Transverse colon (tissue), 4 donors: ENCODE data around the gene CHURC1. TPM values are rescaled to one million over a fixed set of nuclear protein-coding genes. Genes with fewer than 3 reads are reported as not detected.

ENCODE experiments used
- DNase-seq: peaks from one replicate; pipeline ENCODE4 v3.0.0-alpha.2; 2019
- H3K27ac ChIP-seq, 4 donors: fragments of 200-600 bp; sonication (generic); 2 replicates each; pipeline ENCODE4 v1.5.1; 2016 to 2018; ENCODE audit warnings: inconsistent platforms in 4 of 4
- H3K27me3 ChIP-seq: fragments of 200-600 bp; sonication (generic); 2 replicates; pipeline ENCODE4 v1.5.1; 2017; ENCODE audit warnings: inconsistent platforms
- H3K36me3 ChIP-seq, 4 donors: fragments of 200-600 bp; sonication (generic); 2 replicates each; pipeline ENCODE4 v1.5.1; 2017 to 2019; ENCODE audit warnings: inconsistent platforms in 4 of 4
- H3K4me1 ChIP-seq, 4 donors: fragments of 200-600 bp; sonication (generic); 2 replicates each; pipeline ENCODE4 v1.5.1; 2017 to 2020; ENCODE audit warnings: inconsistent platforms in 4 of 4
- H3K4me3 ChIP-seq, 4 donors: fragments of 200-600 bp; sonication (generic); 1 replicate in 1 of 4; 2 replicates in 3 of 4; pipeline versions ENCODE4 v1.5.1 to v1.6.1; 2017 to 2019; ENCODE audit warnings: inconsistent platforms in 4 of 4
- H3K9me3 ChIP-seq, 2 donors: fragments of 200-600 bp; sonication (generic); 2 replicates each; pipeline ENCODE4 v1.5.1; 2017 to 2019; ENCODE audit warnings: inconsistent platforms in 2 of 2
- EP300 ChIP-seq: sonication (generic); formaldehyde crosslinking; IDR thresholded peaks from one replicate; pipeline ENCODE4 v1.6.1; 2017; ENCODE audit warnings: antibody characterized with exemption, low read depth
- POLR2A ChIP-seq: fragments of 450-650 bp; IDR thresholded peaks from one replicate; pipeline ENCODE4 v1.6.1; 2016; ENCODE audit warnings: antibody characterized with exemption, mild to moderate bottlenecking, moderate library complexity
- POLR2AphosphoS5 ChIP-seq, 3 donors: sonication (generic); formaldehyde crosslinking; IDR thresholded peaks; one replicate each; pipeline ENCODE4 v1.6.1; 2016; ENCODE audit warnings: antibody characterized with exemption in 3 of 3
- WGBS, 2 donors: methylation state at CpG; one replicate each; pipeline ENCODE4 v1.1.5; 2018; ENCODE audit warnings: low coverage in 1 of 2; 5-methylcytosine and 5-hydroxymethylcytosine counted together
- in situ Hi-C, 4 donors: fragments of 200-750 bp; cut with MboI; loops; one replicate each; pipeline versions ENCODE4 v1.15.0 to v1.15.1; 2017; ENCODE audit warnings: low sequenced_read_pairs in 3 of 4, low pct_ligation_motif_present in 1 of 4, low pct_unique_long_range_greater_than_20kb in 1 of 4
- intact Hi-C: fragments of 100-400 bp; cut with DNase I; formaldehyde crosslinking; loops from one replicate; pipeline ENCODE4 v1.15.1; 2023; ENCODE audit warnings: low total_unique reads
- total RNA-seq, 4 donors: library from RNA; depleted of rRNA; stranded (reverse); fragments of >200 nt; gene quantifications; one replicate each; pipeline ENCODE4 v1.1.0, GENCODE V29; 2016
- TF ChIP-seq, protein P1 (sequence below), 5 experiments: fragments of 200-600 bp in 3 of 5; fragments of 450-650 bp in 2 of 5; sonication (generic) in 3 of 5; IDR thresholded peaks; 1 replicate in 2 of 5; 2 replicates in 3 of 5; pipeline ENCODE4 v1.5.1; 2016 to 2017; ENCODE audit warnings: antibody characterized with exemption in 5 of 5, inconsistent platforms in 3 of 5, mild to moderate bottlenecking in 2 of 5, moderate library complexity in 1 of 5

The CHURC1 gene
- total RNA-seq, 4 donors from 2014 or later: 26.5 to 104 (median 78.6) TPM

- intact Hi-C loops (no loop called here), in situ Hi-C loops (loop anchor here in 1 of 4 donors (25.0 kb wide), 1 partner anchor 506 kb away; no protein-coding TSS in a partner anchor)
- WGBS, 2 donors: 86 to 90% methylated on average over 2 of the region's 2 CpGs
These were observed 45.9 kb upstream of the CHURC1 start for GRCh38 chr14:64868379-64868778.

GRCh38 chr14:64868841-64869240 lies 45.4 kb upstream of the CHURC1 start:
- Histone ChIP-seq H3K27ac (no peak overlapping the region), H3K36me3 (no peaks in the 10 kb centered on the region), H3K4me3 (no peak overlapping the region), H3K4me1 (no peaks in the 10 kb centered on the region), H3K9me3 (no peaks in the 10 kb centered on the region), H3K27me3 (peaks cover 10% of the 10 kb centered on the region)
- TF ChIP-seq, protein P1, sequence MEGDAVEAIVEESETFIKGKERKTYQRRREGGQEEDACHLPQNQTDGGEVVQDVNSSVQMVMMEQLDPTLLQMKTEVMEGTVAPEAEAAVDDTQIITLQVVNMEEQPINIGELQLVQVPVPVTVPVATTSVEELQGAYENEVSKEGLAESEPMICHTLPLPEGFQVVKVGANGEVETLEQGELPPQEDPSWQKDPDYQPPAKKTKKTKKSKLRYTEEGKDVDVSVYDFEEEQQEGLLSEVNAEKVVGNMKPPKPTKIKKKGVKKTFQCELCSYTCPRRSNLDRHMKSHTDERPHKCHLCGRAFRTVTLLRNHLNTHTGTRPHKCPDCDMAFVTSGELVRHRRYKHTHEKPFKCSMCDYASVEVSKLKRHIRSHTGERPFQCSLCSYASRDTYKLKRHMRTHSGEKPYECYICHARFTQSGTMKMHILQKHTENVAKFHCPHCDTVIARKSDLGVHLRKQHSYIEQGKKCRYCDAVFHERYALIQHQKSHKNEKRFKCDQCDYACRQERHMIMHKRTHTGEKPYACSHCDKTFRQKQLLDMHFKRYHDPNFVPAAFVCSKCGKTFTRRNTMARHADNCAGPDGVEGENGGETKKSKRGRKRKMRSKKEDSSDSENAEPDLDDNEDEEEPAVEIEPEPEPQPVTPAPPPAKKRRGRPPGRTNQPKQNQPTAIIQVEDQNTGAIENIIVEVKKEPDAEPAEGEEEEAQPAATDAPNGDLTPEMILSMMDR (IDR thresholded peaks at IDR 0.05): no peak
- no peak for TF ChIP-seq POLR2A
- no peak for TF ChIP-seq POLR2AphosphoS5 (IDR thresholded peaks at IDR 0.05)
- no peak for TF ChIP-seq EP300
- DNase-seq: no peak
- 44 to 67% methylated on average over 1 of the region's 1 CpG for WGBS, 2 donors
- intact Hi-C loops (no loop called here), in situ Hi-C loops (loop anchor here in 1 of 4 donors (25.0 kb wide), 1 partner anchor 507 kb away; no protein-coding TSS in a partner anchor)

More at GRCh38 chr14:64868379-64868778, 45.9 kb upstream of the CHURC1 start:
- Histone ChIP-seq H3K27me3 (peaks cover 10% of the 10 kb centered on the region), H3K9me3 (no peaks in the 10 kb centered on the region), H3K4me1 (no peaks in the 10 kb centered on the region), H3K4me3 (no peak overlapping the region), H3K36me3 (no peaks in the 10 kb centered on the region), H3K27ac (no peak overlapping the region)
- no peak for TF ChIP-seq POLR2AphosphoS5 (IDR thresholded peaks at IDR 0.05)
- no peak for TF ChIP-seq POLR2A
- TF ChIP-seq EP300: no peak
- TF ChIP-seq, protein P1 (IDR thresholded peaks at IDR 0.05): no peak
- no peak for DNase-seq

DNA sequence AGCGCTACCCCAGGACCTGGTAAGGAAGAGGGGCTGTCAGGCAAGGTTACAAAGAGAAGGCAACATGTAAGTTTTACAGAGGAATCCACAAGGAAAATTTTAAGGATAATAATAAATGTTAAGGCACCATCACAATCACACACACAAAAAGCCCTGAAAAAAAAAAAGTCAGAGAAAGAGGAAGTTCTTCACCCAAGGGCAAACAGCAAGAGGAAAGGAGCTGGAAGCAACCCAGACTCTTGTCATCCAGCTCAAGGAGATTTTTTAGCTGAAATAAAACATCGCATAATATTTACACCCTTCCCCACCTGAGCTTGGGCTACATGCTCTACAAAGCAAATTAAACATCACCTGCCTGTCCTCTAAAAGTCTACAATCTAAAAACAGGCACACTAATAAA lies 44.1 kb upstream of the CHURC1 start:
- no peak for DNase-seq
- no peaks in the 10 kb centered on the region for H3K36me3 ChIP-seq
- no peaks in the 10 kb centered on the region for H3K9me3 ChIP-seq
- H3K27ac ChIP-seq: no peak overlapping the region
- no peak for TF ChIP-seq EP300
- TF ChIP-seq POLR2A: no peak
- no peak for TF ChIP-seq POLR2AphosphoS5 (IDR thresholded peaks at IDR 0.05)
- TF ChIP-seq, protein P1 (IDR thresholded peaks at IDR 0.05): no peak
- intact Hi-C loops (no loop called here), in situ Hi-C loops (loop anchor here in 1 of 4 donors (25.0 kb wide), 1 partner anchor 508 kb away; no protein-coding TSS in a partner anchor)
- WGBS, 2 donors: 64 to 72% methylated on average over 2 of the region's 2 CpGs
- H3K4me3 ChIP-seq: no peak overlapping the region
- peaks cover 10% of the 10 kb centered on the region for H3K27me3 ChIP-seq
- no peaks in the 10 kb centered on the region for H3K4me1 ChIP-seq

DNA sequence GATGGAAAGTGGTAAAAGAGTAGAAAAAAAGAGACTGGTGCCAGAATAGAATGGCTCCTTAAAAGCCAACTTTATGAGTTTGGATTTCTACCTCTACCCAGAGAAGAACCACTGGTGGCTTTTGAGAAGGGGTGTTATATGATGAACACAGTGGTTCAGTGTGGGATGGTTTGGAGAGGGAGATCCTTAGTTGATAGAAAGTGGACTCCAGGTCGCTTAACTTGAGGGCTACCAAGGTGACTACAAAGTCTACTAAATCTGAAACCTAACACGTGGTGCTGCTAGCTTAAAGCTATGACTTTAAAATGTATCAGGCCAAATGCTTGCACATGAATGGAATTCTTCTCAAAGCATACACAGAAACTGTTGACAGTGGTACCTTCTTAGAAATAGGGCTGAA lies 42.9 kb upstream of the CHURC1 start:
- H3K9me3 ChIP-seq: no peaks in the 10 kb centered on the region
- no peak for DNase-seq
- no peak for TF ChIP-seq EP300
- H3K4me3 ChIP-seq: no peak overlapping the region
- no peaks in the 10 kb centered on the region for H3K4me1 ChIP-seq
- H3K27me3 ChIP-seq: peaks cover 17% of the 10 kb centered on the region
- intact Hi-C loops: no loop called here
- in situ Hi-C loops: loop anchor here in 1 of 4 donors (25.0 kb wide), 1 partner anchor 509 kb away; no protein-coding TSS in a partner anchor
- H3K36me3 ChIP-seq: no peaks in the 10 kb centered on the region
- WGBS, 2 donors: 46 to 73% methylated on average over 2 of the region's 2 CpGs
- no peak overlapping the region for H3K27ac ChIP-seq
